Transverse colon (tissue), 3 donors: ENCODE results near the gene PGLYRP2.

ENCODE experiments used
- POLR2A ChIP-seq: fragments of 450-650 bp; IDR thresholded peaks from one replicate; pipeline ENCODE4 v1.6.1; 2016; ENCODE audit warnings: antibody characterized with exemption, mild to moderate bottlenecking, moderate library complexity
- TF ChIP-seq, protein P1 (sequence below), 5 experiments: fragments of 200-600 bp in 3 of 5; fragments of 450-650 bp in 2 of 5; sonication (generic) in 3 of 5; IDR thresholded peaks; 1 replicate in 2 of 5; 2 replicates in 3 of 5; pipeline ENCODE4 v1.5.1; 2016 to 2017; ENCODE audit warnings: antibody characterized with exemption in 5 of 5, inconsistent platforms in 3 of 5, mild to moderate bottlenecking in 2 of 5, moderate library complexity in 1 of 5

- TF ChIP-seq, protein P1, sequence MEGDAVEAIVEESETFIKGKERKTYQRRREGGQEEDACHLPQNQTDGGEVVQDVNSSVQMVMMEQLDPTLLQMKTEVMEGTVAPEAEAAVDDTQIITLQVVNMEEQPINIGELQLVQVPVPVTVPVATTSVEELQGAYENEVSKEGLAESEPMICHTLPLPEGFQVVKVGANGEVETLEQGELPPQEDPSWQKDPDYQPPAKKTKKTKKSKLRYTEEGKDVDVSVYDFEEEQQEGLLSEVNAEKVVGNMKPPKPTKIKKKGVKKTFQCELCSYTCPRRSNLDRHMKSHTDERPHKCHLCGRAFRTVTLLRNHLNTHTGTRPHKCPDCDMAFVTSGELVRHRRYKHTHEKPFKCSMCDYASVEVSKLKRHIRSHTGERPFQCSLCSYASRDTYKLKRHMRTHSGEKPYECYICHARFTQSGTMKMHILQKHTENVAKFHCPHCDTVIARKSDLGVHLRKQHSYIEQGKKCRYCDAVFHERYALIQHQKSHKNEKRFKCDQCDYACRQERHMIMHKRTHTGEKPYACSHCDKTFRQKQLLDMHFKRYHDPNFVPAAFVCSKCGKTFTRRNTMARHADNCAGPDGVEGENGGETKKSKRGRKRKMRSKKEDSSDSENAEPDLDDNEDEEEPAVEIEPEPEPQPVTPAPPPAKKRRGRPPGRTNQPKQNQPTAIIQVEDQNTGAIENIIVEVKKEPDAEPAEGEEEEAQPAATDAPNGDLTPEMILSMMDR (IDR thresholded peaks at IDR 0.05): no peak
- no peak for TF ChIP-seq POLR2A
Measured at GRCh38 chr19:15527705-15528104, 48.4 kb upstream of the PGLYRP2 start.
